MCF 10A (cell line): ENCODE data around the gene RTL1. TPM values are rescaled to one million over a fixed set of nuclear protein-coding genes. Genes with fewer than 3 reads are reported as not detected.

ENCODE experiments used
- BruUV-seq: library from RNA; stranded (reverse); fragments of 400-500 nt; replicated peaks from 2 replicates; lab custom pipeline; 2021; lab: Mats Ljungman, UMichigan
- CTCF ChIA-PET: fragments of 300-600 bp; sonication (Branson Sonifier 250); formaldehyde crosslinking; extraction: SDS; loops from one replicate; lab custom pipeline; 2021; ENCODE audit warnings: antibody characterized with exemption, inconsistent platforms; lab: Yijun Ruan, JAX
- POLR2A ChIA-PET: fragments of 300-600, 350-650 bp; sonication (Branson Sonifier 250); formaldehyde crosslinking; extraction: SDS; loops from one replicate; lab custom pipeline; 2020; ENCODE audit warnings: antibody characterized with exemption, inconsistent platforms; lab: Yijun Ruan, JAX
- DNase-seq: peaks from one replicate; pipeline ENCODE4 v3.0.0-alpha.2; 2018; ENCODE audit not compliant: unreplicated experiment
- H3K27ac Mint-ChIP-seq: one replicate; pipeline ENCODE4 v1.8.0; 2022; ENCODE audit warnings: mild to moderate bottlenecking, low read depth, mixed read lengths; ENCODE audit not compliant: unreplicated experiment
- H3K27me3 Mint-ChIP-seq: one replicate; pipeline ENCODE4 v1.8.0; 2022; ENCODE audit warnings: mixed read lengths; ENCODE audit not compliant: insufficient read depth, unreplicated experiment
- H3K36me3 Mint-ChIP-seq: one replicate; pipeline ENCODE4 v1.8.0; 2022; ENCODE audit warnings: mild to moderate bottlenecking, moderate library complexity, mixed read lengths; ENCODE audit not compliant: insufficient read depth, unreplicated experiment
- H3K4me1 Mint-ChIP-seq: one replicate; pipeline ENCODE4 v1.8.0; 2022; ENCODE audit warnings: mixed read lengths; ENCODE audit not compliant: insufficient read depth, unreplicated experiment
- H3K4me3 Mint-ChIP-seq: one replicate; pipeline ENCODE4 v1.8.0; 2022; ENCODE audit warnings: mild to moderate bottlenecking, moderate library complexity, mixed read lengths; ENCODE audit not compliant: unreplicated experiment
- H3K9me3 Mint-ChIP-seq: one replicate; pipeline ENCODE4 v1.8.0; 2022; ENCODE audit warnings: mixed read lengths; ENCODE audit not compliant: unreplicated experiment
- CTCF ChIP-seq: fragments of 200-600 bp; IDR thresholded peaks from one replicate; pipeline ENCODE4 v1.8.0; 2022; ENCODE audit warnings: antibody characterized with exemption, mild to moderate bottlenecking; ENCODE audit not compliant: unreplicated experiment
- intact Hi-C: fragments of 100-400 bp; cut with micrococcal nuclease; formaldehyde crosslinking; loops from 2 replicates; pipeline ENCODE4 v1.14.1; 2022
- total RNA-seq: library from RNA; stranded (reverse); gene quantifications from 2 replicates; pipeline ENCODE4 v1.2.3, GENCODE V29; 2022

RTL1 gene
- total RNA-seq, 1 experiment from 2014 or later, result not detected

- no peak for TF ChIP-seq CTCF
- H3K27ac Mint-ChIP-seq, result no peak overlapping the region
- ChIA-PET POLR2A (interaction anchor here (0.6 kb wide), 1 partner anchor 16 kb away, joined by 4 read pairs; no protein-coding TSS in a partner anchor), CTCF (no interaction called here)
- no TSS peak for BruUV-seq
- no peak for DNase-seq
- peaks cover 12% of the 10 kb centered on the region for H3K9me3 Mint-ChIP-seq
- intact Hi-C loops, result no loop called here
- H3K36me3 Mint-ChIP-seq, result no peaks in the 10 kb centered on the region
- peaks cover 10% of the 10 kb centered on the region for H3K4me1 Mint-ChIP-seq
- no peaks in the 10 kb centered on the region for H3K27me3 Mint-ChIP-seq
- H3K4me3 Mint-ChIP-seq, result no peak overlapping the region
Observed at GRCh38 chr14:100875126-100875525, 28.4 kb downstream of the RTL1 start.

GRCh38 chr14:100874411-100875091 lies 29.0 kb downstream of the RTL1 start:
- POLR2A ChIA-PET, result interaction anchor here (0.6 kb wide), 1 partner anchor 15 kb away, joined by 4 read pairs; no protein-coding TSS in a partner anchor
- Mint-ChIP-seq H3K4me3 (no peak overlapping the region), H3K9me3 (peaks cover 12% of the 10 kb centered on the region), H3K4me1 (peaks cover 10% of the 10 kb centered on the region), H3K36me3 (no peaks in the 10 kb centered on the region), H3K27ac (no peak overlapping the region), H3K27me3 (no peaks in the 10 kb centered on the region)
- CTCF ChIA-PET, result no interaction called here
- no peak for DNase-seq
- BruUV-seq, result no TSS peak
- TF ChIP-seq CTCF, result no peak
- intact Hi-C loops, result no loop called here

GRCh38 chr14:100874051-100874410 lies 29.5 kb downstream of the RTL1 start:
- DNase-seq, result no peak
- TF ChIP-seq CTCF, result no peak
- Mint-ChIP-seq H3K9me3 (peaks cover 12% of the 10 kb centered on the region), H3K27ac (no peak overlapping the region), H3K4me3 (no peak overlapping the region), H3K4me1 (peaks cover 10% of the 10 kb centered on the region), H3K36me3 (no peaks in the 10 kb centered on the region), H3K27me3 (no peaks in the 10 kb centered on the region)
- BruUV-seq, result no TSS peak
- intact Hi-C loops, result no loop called here
- CTCF ChIA-PET, result interaction anchor here (0.7 kb wide), 1 partner anchor 124 kb away, joined by 3 read pairs; no protein-coding TSS in a partner anchor
- POLR2A ChIA-PET, result no interaction called here

DNA sequence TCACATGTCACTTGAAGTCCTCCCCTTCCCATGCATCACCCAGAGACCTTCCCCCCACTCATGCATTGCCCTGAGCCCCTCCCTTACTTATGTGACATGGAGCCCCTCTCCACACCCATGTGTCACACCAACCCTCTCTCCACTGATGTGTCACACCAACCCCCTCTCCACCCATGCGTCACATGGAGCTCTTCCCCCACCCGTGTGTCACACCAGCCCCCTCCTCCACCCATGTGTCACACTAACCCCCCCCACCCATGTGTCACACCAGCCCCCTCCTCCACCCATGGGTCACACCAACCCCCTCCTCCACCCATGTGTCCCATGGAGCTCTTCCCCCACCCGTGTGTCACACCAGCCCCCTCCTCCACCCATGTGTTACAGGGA lies 30.4 kb downstream of the RTL1 start:
- CTCF ChIA-PET, result interaction anchor here (0.5 to 0.7 kb wide), 2 partner anchors 124 to 258 kb away, joined by 3 read pairs; no protein-coding TSS in a partner anchor
- no peaks in the 10 kb centered on the region for H3K27me3 Mint-ChIP-seq
- no peak overlapping the region for H3K27ac Mint-ChIP-seq
- DNase-seq, result no peak
- POLR2A ChIA-PET, result interaction anchor here (0.7 kb wide), 1 partner anchor 162 kb away, joined by 3 read pairs; no protein-coding TSS in a partner anchor
- no TSS peak for BruUV-seq
- H3K36me3 Mint-ChIP-seq, result no peaks in the 10 kb centered on the region
- no peak for TF ChIP-seq CTCF
- intact Hi-C loops, result no loop called here
- H3K4me1 Mint-ChIP-seq, result peaks cover 10% of the 10 kb centered on the region
- peaks cover 12% of the 10 kb centered on the region for H3K9me3 Mint-ChIP-seq
- no peak overlapping the region for H3K4me3 Mint-ChIP-seq
